PC-9 (cell line): Measurements from ENCODE around the gene EML6.

Source experiments
- EZH2 ChIP-seq: fragments of 200-600 bp; sonication (generic); IDR thresholded peaks from 2 replicates; pipeline ENCODE4 v1.8.0; 2017; ENCODE audit warnings: antibody characterized with exemption, low read depth
- TF ChIP-seq, protein P1 (sequence below): fragments of 200-600 bp; sonication (generic); conservative IDR thresholded peaks from 2 replicates; pipeline ENCODE4 v1.6.1; 2017; ENCODE audit warnings: mixed run types, antibody characterized with exemption, mild to moderate bottlenecking, moderate library complexity

DNA sequence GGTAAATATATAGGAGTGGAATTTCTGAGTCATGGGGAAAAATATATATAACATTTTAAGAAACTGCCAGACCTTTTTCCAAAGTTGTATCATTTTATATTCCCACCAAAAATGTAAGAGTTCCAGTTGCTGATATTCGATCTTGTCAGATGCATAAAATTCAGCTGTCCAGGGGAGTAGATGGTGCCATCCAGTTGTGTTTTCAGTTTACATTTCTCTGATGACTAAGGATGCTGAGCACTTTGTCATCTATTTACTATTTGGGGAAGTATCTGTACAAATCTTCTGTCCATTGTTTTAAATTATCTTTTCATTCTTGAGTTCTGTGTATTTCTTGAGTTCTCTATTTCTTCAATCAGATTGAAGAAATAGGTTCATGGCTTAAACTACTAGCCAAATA is 200.7 kb downstream of the EML6 start:
- TF ChIP-seq, protein P1, sequence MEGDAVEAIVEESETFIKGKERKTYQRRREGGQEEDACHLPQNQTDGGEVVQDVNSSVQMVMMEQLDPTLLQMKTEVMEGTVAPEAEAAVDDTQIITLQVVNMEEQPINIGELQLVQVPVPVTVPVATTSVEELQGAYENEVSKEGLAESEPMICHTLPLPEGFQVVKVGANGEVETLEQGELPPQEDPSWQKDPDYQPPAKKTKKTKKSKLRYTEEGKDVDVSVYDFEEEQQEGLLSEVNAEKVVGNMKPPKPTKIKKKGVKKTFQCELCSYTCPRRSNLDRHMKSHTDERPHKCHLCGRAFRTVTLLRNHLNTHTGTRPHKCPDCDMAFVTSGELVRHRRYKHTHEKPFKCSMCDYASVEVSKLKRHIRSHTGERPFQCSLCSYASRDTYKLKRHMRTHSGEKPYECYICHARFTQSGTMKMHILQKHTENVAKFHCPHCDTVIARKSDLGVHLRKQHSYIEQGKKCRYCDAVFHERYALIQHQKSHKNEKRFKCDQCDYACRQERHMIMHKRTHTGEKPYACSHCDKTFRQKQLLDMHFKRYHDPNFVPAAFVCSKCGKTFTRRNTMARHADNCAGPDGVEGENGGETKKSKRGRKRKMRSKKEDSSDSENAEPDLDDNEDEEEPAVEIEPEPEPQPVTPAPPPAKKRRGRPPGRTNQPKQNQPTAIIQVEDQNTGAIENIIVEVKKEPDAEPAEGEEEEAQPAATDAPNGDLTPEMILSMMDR = no peak
- TF ChIP-seq EZH2 = no peak
